GM19043 (cell line): ENCODE results near the gene HDAC5.
"Not testable (repeated sequence)": the region's sequence is repeated elsewhere in the genome, so short reads cannot be mapped to it uniquely, and the experiment has no call there.

Source experiments
- ATAC-seq: cut with Tn5 transposase; IDR thresholded peaks from one replicate; pipeline ENCODE4 v1.9.1; 2021; ENCODE audit warnings: low read depth; ENCODE audit not compliant: unreplicated experiment

HDAC5 gene

GRCh38 chr17:44123356-44124117 is at the start of gene HDAC5:
TSS of gene HDAC5 (minus strand) at chr17:44123641. CDS start at chr17:44117515, 6,126 bp downstream.
- ATAC-seq = peak; percentile 88

GRCh38 chr17:44171931-44172455 is 48.6 kb upstream of the HDAC5 start:
- no peak for ATAC-seq

GRCh38 chr17:44170499-44171201 is 47.2 kb upstream of the HDAC5 start, which contains the start of gene ASB16:
TSS of gene ASB16 (plus strand) at chr17:44170704. CDS start at chr17:44170790, 86 bp downstream.
- no peak for ATAC-seq

GRCh38 chr17:44170135-44170498 is 46.7 kb upstream of the HDAC5 start:
- ATAC-seq = no peak

- no peak for ATAC-seq
Measured at GRCh38 chr17:44167181-44167861, 43.9 kb upstream of the HDAC5 start.

GRCh38 chr17:44164476-44164875 is 41.0 kb upstream of the HDAC5 start:
- ATAC-seq = no peak

- no peak for ATAC-seq
Measured at GRCh38 chr17:44159519-44160210, 36.2 kb upstream of the HDAC5 start.

- ATAC-seq = no peak
Measured at GRCh38 chr17:44155488-44155887, 32.0 kb upstream of the HDAC5 start.

GRCh38 chr17:44152875-44153274 is 29.4 kb upstream of the HDAC5 start:
- ATAC-seq = no peak

- no peak for ATAC-seq
Measured at GRCh38 chr17:44149750-44150329, 26.4 kb upstream of the HDAC5 start.

- ATAC-seq = not testable (repeated sequence)
Measured at GRCh38 chr17:44149066-44149465, 25.6 kb upstream of the HDAC5 start.

- ATAC-seq = no peak
Measured at GRCh38 chr17:44147812-44148211, 24.4 kb upstream of the HDAC5 start.

- no peak for ATAC-seq
Measured at GRCh38 chr17:44146375-44147346, 23.2 kb upstream of the HDAC5 start.

GRCh38 chr17:44144966-44145739 is 21.7 kb upstream of the HDAC5 start:
- ATAC-seq = no peak

GRCh38 chr17:44143921-44144320 is 20.5 kb upstream of the HDAC5 start:
- not testable (repeated sequence) for ATAC-seq

- ATAC-seq = no peak
Measured at GRCh38 chr17:44137891-44138709, 14.7 kb upstream of the HDAC5 start.

GRCh38 chr17:44134752-44135568 is 11.5 kb upstream of the HDAC5 start:
- ATAC-seq = no peak
